HFF-Myc (cell line): ENCODE data around the gene INPP5K.

Experiments used
- DNase-seq: peaks from one replicate; pipeline ENCODE4 v3.0.0-alpha.2; 2011; ENCODE audit warnings: low read depth; ENCODE audit errors: extremely low read depth
- H3K4me3 ChIP-seq: replicated peaks from 2 replicates; pipeline ENCODE4 v1.5.1; 2011; ENCODE audit warnings: low read depth, mild to moderate bottlenecking, control low read depth, low read length
- CTCF ChIP-seq: IDR thresholded peaks from 2 replicates; pipeline ENCODE4 v1.5.1; 2012; ENCODE audit warnings: mild to moderate bottlenecking, low read depth, low read length, control low read depth; ENCODE audit errors: missing control alignments

Gene INPP5K

GRCh38 chr17:1545618-1546017, 29.2 kb upstream of the INPP5K start:
- DNase-seq = no peak

GRCh38 chr17:1542316-1542715, 25.9 kb upstream of the INPP5K start:
- TF ChIP-seq CTCF = no peak
- no peak overlapping the region for H3K4me3 ChIP-seq
- no peak for DNase-seq

More at GRCh38 chr17:1545618-1546017, 29.2 kb upstream of the INPP5K start:
- no peak overlapping the region for H3K4me3 ChIP-seq
- no peak for TF ChIP-seq CTCF

- TF ChIP-seq CTCF = no peak
- no peak for DNase-seq
- no peak overlapping the region for H3K4me3 ChIP-seq
Observed at GRCh38 chr17:1541367-1541904, 25.0 kb upstream of the INPP5K start.

GRCh38 chr17:1539811-1540210, 23.4 kb upstream of the INPP5K start:
- H3K4me3 ChIP-seq = no peak overlapping the region
- DNase-seq = no peak
- no peak for TF ChIP-seq CTCF

GRCh38 chr17:1535737-1536136, 19.3 kb upstream of the INPP5K start:
- no peak for DNase-seq
- no peak overlapping the region for H3K4me3 ChIP-seq
- TF ChIP-seq CTCF = no peak

GRCh38 chr17:1533661-1534325, 17.4 kb upstream of the INPP5K start:
- no peak for DNase-seq
- H3K4me3 ChIP-seq = no peak overlapping the region
- TF ChIP-seq CTCF = no peak
